Colonic mucosa (tissue), 4 donors: ENCODE data around the gene TFE3. TPM values are rescaled to one million over a fixed set of nuclear protein-coding genes. Genes with fewer than 3 reads are reported as not detected.

Experiments
- DNase-seq: peaks from one replicate; pipeline ENCODE4 v3.0.0-alpha.2; 2020
- H3K27ac ChIP-seq: fragments of 200-600 bp; one replicate; pipeline ENCODE4 v1.8.0; 2021
- H3K27me3 ChIP-seq: fragments of 200-600 bp; one replicate; pipeline ENCODE4 v1.8.0; 2021
- H3K36me3 ChIP-seq: fragments of 200-600 bp; one replicate; pipeline ENCODE4 v1.8.0; 2021
- H3K4me1 ChIP-seq: fragments of 200-600 bp; one replicate; pipeline ENCODE4 v1.8.0; 2021; ENCODE audit warnings: mild to moderate bottlenecking
- H3K4me3 ChIP-seq: fragments of 200-600 bp; one replicate; pipeline ENCODE4 v1.8.0; 2021
- H3K9ac ChIP-seq, 2 donors: one replicate each; pipeline ENCODE4 v1.7.0; 2013; ENCODE audit warnings: control low read depth in 2 of 2, low read depth in 2 of 2, low read length in 2 of 2
- H3K9me3 ChIP-seq: fragments of 200-600 bp; one replicate; pipeline ENCODE4 v1.8.0; 2021
- intact Hi-C: fragments of 100-400 bp; cut with DNase I; formaldehyde crosslinking; loops from one replicate; pipeline ENCODE4 v1.14.1; 2022
- total RNA-seq, 2 donors: library from RNA; stranded (reverse); fragmentation: NEBNext Ultra II Directional in 1 of 2; extraction: Animal tissue kit (Norgen Biotek cat#: 25700) in 1 of 2; gene quantifications; one replicate each; pipeline ENCODE4 v1.2.1, GENCODE V29; 2021
- TF ChIP-seq, protein P1 (sequence below): fragments of 200-600 bp; IDR thresholded peaks from one replicate; pipeline ENCODE4 v1.8.0; 2022; ENCODE audit warnings: antibody characterized with exemption, mild to moderate bottlenecking
- donor health status: healthy.
- donor health status: DM: no; HTN: no; CAD: no.
- donor health status: DM: no; HTN: no; CAD: no.

The TFE3 gene
- total RNA-seq, 2 donors from 2014 or later = 22.4 to 28.5 TPM

DNA sequence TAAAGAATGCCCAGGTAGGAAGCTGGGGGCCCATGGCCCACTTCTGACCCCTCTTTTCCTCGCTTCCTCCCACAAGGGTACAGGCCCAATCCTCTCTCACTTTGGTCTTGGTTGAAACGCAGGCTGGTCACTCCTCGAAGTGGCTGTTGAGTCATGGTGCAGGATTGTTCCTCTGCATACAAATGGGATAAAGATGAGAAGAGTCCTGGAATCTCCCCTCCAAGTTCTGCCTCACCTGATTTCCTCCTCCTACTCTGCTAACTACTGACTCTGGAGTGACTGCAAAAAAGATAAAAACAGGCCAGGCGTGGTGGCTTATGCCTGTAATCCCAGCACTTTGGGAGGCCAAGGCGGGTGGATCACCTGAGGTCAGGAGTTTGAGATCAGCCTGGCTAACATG lies 34.8 kb upstream of the TFE3 start:
- H3K27ac ChIP-seq = no peak overlapping the region

DNA sequence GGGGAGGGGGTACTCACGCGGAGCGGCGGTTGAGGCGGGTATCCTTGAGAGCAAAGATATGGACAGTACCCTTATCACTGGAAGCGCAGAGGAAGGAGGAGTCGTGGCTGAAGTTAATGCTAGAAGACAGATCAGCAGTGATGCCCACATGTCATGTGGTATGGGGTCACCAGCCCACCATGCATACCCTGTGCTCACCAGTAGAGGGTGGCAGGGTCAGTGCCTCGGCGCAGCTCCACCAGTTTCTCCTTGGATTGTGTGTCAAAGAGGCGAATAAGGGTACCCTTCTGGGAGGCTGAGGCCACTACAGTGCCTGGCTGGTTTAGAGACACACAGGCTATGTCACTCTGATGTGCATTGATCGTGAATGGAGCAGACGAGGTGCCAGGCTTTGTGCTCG lies 32.2 kb upstream of the TFE3 start:
- no peaks in the 10 kb centered on the region for H3K4me1 ChIP-seq
- H3K4me3 ChIP-seq = no peak overlapping the region
- H3K9me3 ChIP-seq = no peaks in the 10 kb centered on the region
- DNase-seq = no peak
- intact Hi-C loops = no loop called here
- no peak overlapping the region for H3K27ac ChIP-seq
- no peaks in the 10 kb centered on the region for H3K27me3 ChIP-seq
- TF ChIP-seq, protein P1, sequence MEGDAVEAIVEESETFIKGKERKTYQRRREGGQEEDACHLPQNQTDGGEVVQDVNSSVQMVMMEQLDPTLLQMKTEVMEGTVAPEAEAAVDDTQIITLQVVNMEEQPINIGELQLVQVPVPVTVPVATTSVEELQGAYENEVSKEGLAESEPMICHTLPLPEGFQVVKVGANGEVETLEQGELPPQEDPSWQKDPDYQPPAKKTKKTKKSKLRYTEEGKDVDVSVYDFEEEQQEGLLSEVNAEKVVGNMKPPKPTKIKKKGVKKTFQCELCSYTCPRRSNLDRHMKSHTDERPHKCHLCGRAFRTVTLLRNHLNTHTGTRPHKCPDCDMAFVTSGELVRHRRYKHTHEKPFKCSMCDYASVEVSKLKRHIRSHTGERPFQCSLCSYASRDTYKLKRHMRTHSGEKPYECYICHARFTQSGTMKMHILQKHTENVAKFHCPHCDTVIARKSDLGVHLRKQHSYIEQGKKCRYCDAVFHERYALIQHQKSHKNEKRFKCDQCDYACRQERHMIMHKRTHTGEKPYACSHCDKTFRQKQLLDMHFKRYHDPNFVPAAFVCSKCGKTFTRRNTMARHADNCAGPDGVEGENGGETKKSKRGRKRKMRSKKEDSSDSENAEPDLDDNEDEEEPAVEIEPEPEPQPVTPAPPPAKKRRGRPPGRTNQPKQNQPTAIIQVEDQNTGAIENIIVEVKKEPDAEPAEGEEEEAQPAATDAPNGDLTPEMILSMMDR = no peak
- no peak overlapping the region for H3K9ac ChIP-seq
- no peaks in the 10 kb centered on the region for H3K36me3 ChIP-seq

More for the DNA sequence above, 34.8 kb upstream of the TFE3 start:
- TF ChIP-seq, protein P1 = no peak
- Histone ChIP-seq H3K9me3 (no peaks in the 10 kb centered on the region), H3K9ac (no peak overlapping the region), H3K4me3 (no peak overlapping the region), H3K4me1 (no peaks in the 10 kb centered on the region), H3K27me3 (no peaks in the 10 kb centered on the region), H3K36me3 (no peaks in the 10 kb centered on the region)
- intact Hi-C loops = no loop called here
- no peak for DNase-seq

DNA sequence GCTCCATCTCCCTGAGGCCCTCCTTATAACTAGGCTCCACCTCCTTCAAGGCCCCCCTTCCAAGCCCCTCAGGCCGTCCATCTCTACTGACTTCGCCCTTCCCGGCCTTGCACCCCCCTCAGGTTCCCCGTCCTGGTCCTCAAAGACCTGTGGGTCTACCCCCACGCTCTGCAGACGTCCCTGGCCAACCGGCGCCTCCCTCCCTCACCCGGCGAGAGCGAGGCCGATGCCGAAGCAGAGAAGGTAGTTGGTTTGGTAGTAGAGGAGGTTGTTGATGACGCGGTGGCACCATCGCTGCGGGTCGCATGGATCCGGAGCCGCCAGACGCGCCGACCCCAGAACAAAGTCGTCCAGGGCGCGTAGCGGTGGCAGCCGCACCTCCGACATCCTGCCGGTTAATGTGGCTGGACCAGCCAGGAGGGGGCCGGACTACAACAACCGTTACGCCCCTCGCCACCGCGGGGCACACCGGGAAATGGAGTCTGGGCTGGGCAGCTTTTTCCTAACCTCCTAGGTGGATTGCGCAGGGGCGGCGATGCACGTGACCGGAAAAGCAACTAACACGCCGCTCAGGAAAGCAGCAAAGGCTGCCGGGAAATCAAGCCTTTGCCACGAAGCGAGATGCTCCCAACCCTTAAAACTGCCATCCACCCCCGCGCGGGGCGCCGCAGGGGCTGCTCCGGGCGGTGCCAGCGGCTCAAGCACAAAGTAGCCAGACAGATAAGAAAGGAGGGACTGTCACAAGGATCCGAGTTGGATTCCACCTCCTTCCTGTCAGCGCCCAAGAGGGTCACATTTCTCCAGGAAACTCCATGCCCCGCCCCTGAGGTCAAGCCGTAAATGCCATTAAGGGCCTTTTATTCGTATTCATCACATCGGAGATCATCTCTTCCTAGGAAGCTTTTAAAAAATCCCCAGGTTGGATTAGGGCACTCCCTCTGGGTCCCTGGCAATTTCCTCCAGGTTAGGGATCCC lies 30.7 kb upstream of the TFE3 start, which contains the start of gene PRAF2:
Gene PRAF2, minus strand, starts transcription at position 402 of the 975 bp plus-strand sequence. Its CDS starts 15 bp downstream, at position 387.
- Histone ChIP-seq H3K4me1 (no peaks in the 10 kb centered on the region), H3K9me3 (no peaks in the 10 kb centered on the region), H3K27me3 (no peaks in the 10 kb centered on the region), H3K4me3 (peak within 1 kb of the TSS; percentile 35), H3K27ac (peak within 1 kb of the TSS; percentile 50), H3K36me3 (no peaks in the 10 kb centered on the region), H3K9ac (peak within 1 kb of the TSS in 1 of 2 donors; percentile 56)
- peak; percentile 95 for DNase-seq
- intact Hi-C loops = no loop called here
- TF ChIP-seq, protein P1 = no peak

DNA sequence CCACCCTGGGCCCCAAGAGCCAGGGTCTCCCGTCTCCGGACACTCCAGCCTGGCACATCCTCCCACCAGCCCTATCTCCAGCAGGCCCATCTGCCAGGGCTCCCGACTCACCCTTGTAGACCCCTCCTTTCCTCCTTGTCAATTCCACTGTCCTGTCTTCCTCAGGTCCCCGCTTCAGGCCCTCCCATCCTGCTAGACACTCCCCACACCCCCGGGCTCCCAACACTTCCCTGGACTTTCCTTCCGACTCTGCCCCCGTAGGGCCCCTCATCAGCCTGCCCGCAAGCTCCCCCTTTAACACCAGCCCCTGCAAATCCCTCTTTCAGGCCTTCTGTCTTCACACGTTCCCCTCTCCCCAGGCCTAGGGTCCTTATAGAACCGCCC lies 29.5 kb upstream of the TFE3 start:
- TF ChIP-seq, protein P1 = no peak
- Histone ChIP-seq H3K9me3 (no peaks in the 10 kb centered on the region), H3K9ac (peak overlapping the region in 1 of 2 donors; percentile 56), H3K27me3 (no peaks in the 10 kb centered on the region), H3K36me3 (no peaks in the 10 kb centered on the region), H3K4me1 (no peaks in the 10 kb centered on the region), H3K4me3 (peak overlapping the region; percentile 9), H3K27ac (no peak overlapping the region)
- DNase-seq = no peak
- intact Hi-C loops = no loop called here

DNA sequence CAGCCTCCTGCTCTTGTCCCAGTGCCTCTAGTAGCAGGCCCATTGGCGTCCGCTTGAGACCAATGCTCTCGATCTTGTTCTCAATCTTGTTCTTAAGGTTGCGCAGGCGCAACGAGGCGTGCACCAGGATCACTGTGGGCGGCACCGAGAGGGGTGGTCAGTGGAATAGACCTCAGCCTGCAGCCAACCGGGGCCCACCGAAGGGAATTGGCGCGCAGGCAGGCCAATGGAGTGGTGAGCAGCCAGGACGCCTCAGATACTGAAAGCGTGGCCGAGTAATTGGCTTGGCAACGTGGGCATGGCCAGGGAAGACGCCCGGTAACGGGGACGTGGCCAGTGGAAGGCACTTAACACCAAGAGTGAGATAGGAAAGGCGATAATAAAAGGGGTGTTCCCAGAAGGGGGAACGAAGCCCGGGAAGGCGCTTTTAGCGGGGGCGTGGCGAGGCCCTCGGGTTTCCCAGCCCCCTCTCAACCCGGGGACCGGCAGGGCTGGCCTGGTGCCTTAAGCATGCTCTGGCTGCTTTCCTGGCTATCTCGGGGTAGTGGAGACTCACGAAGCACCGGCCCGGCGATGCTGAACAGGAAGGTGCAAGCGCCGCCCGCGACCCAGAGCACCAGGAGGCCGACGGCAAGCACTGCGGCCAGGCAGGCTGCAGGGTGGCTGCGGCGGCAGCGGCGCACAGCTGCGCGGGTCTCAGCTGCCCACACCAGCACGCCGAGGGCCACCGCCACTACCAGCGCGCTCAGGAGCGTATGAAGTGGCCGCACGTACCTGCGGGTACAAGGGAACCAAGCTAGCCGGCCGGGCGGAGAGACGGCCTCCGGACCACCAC lies 28.9 kb upstream of the TFE3 start:
- no peaks in the 10 kb centered on the region for H3K27me3 ChIP-seq
- peak; percentile 72 for DNase-seq
- H3K4me3 ChIP-seq = peak overlapping the region; percentile 9
- TF ChIP-seq, protein P1 = no peak
- H3K4me1 ChIP-seq = no peaks in the 10 kb centered on the region
- intact Hi-C loops = no loop called here
- H3K27ac ChIP-seq = no peak overlapping the region
- H3K9ac ChIP-seq = peak overlapping the region in 1 of 2 donors; percentile 56
- H3K9me3 ChIP-seq = no peaks in the 10 kb centered on the region
- H3K36me3 ChIP-seq = no peaks in the 10 kb centered on the region
